IMR-90 (cell line): Measurements from ENCODE around the gene HDAC9. TPM values are rescaled to one million over a fixed set of nuclear protein-coding genes. Genes with fewer than 3 reads are reported as not detected.

Source experiments
- ATAC-seq: fragments of 200-7000 bp; cut with Tn5 transposase; 2 replicates; pipeline ENCODE4 v1.9.1; 2020; ENCODE audit warnings: low read depth, mild to moderate bottlenecking, moderate library complexity
- BruUV-seq: library from RNA; stranded (reverse); fragments of 400-500 nt; replicated peaks from 2 replicates; lab custom pipeline; 2021; lab: Mats Ljungman, UMichigan
- CTCF ChIA-PET: fragments of 300-600 bp; formaldehyde crosslinking; extraction: SDS; loops from one replicate; lab custom pipeline; 2021; ENCODE audit warnings: antibody characterized with exemption; lab: Yijun Ruan, JAX
- POLR2A ChIA-PET: fragments of 300-600 bp; sonication (Branson Sonifier 250); formaldehyde crosslinking; loops from one replicate; lab custom pipeline; 2022; ENCODE audit warnings: antibody characterized with exemption; ENCODE audit not compliant: unreplicated experiment; lab: Charles Lee
- DNase-seq: peaks from one replicate; pipeline ENCODE4 v3.0.0; 2013
- H2AFZ ChIP-seq: replicated peaks from 2 replicates; pipeline ENCODE3; 2013; ENCODE audit warnings: low read length, mild to moderate bottlenecking; ENCODE audit not compliant: poor library complexity
- H2AK5ac ChIP-seq: 2 replicates; pipeline ENCODE4 v1.6.1; 2013; ENCODE audit warnings: low read depth, low read length, inconsistent platforms
- H2AK9ac ChIP-seq: replicated peaks from 2 replicates; pipeline ENCODE3; 2013; ENCODE audit warnings: mild to moderate bottlenecking, low read depth, low read length, moderate library complexity; ENCODE audit not compliant: poor library complexity
- H2BK120ac ChIP-seq: 2 replicates; pipeline ENCODE4 v1.6.1; 2013; ENCODE audit warnings: low read depth, low read length, inconsistent platforms
- H2BK15ac ChIP-seq: 3 replicates; pipeline ENCODE4 v1.6.1; 2013; ENCODE audit warnings: low read depth, low read length, inconsistent platforms
- H2BK20ac ChIP-seq: 2 replicates; pipeline ENCODE4 v1.6.1; 2013; ENCODE audit warnings: low read depth, mild to moderate bottlenecking, inconsistent platforms, low read length, moderate library complexity
- H2BK5ac ChIP-seq: 2 replicates; pipeline ENCODE4 v1.6.1; 2013; ENCODE audit warnings: mild to moderate bottlenecking, low read depth, low read length, inconsistent platforms; ENCODE audit not compliant: poor library complexity, severe bottlenecking
- H3K14ac ChIP-seq: replicated peaks from 2 replicates; pipeline ENCODE4 v1.6.1; 2013; ENCODE audit warnings: low read depth, low read length, inconsistent platforms
- H3K18ac ChIP-seq: 2 replicates; pipeline ENCODE4 v1.6.1; 2013; ENCODE audit warnings: low read depth, low read length, control low read depth
- H3K23ac ChIP-seq: 2 replicates; pipeline ENCODE4 v1.6.1; 2013; ENCODE audit warnings: low read depth, low read length, inconsistent platforms
- H3K27ac ChIP-seq: 2 replicates; pipeline ENCODE4 v1.5.1; 2013; ENCODE audit warnings: mild to moderate bottlenecking, control low read depth, low read length; ENCODE audit not compliant: insufficient read depth
- H3K27me3 ChIP-seq: 2 replicates; pipeline ENCODE4 v1.6.1; 2013; ENCODE audit warnings: low read length; ENCODE audit not compliant: control insufficient read depth, insufficient read depth
- H3K36me3 ChIP-seq: 2 replicates; pipeline ENCODE4 v1.6.1; 2013; ENCODE audit warnings: low read length, mixed read lengths; ENCODE audit not compliant: control insufficient read depth, insufficient read depth
- H3K4ac ChIP-seq: 2 replicates; pipeline ENCODE4 v1.6.1; 2013; ENCODE audit warnings: low read depth, low read length, inconsistent platforms
- H3K4me1 ChIP-seq: 2 replicates; pipeline ENCODE4 v1.6.1; 2013; ENCODE audit warnings: low read length, mixed read lengths; ENCODE audit not compliant: control insufficient read depth, insufficient read depth
- H3K4me2 ChIP-seq: 2 replicates; pipeline ENCODE4 v1.6.1; 2013; ENCODE audit warnings: low read depth, mild to moderate bottlenecking, control low read depth, low read length, moderate library complexity
- H3K4me3 ChIP-seq: 2 replicates; pipeline ENCODE4 v1.5.1; 2013; ENCODE audit warnings: low read depth, mild to moderate bottlenecking, control low read depth, low read length, moderate library complexity; ENCODE audit not compliant: insufficient read depth
- H3K56ac ChIP-seq: 2 replicates; pipeline ENCODE4 v1.6.1; 2013; ENCODE audit warnings: low read length, inconsistent platforms; ENCODE audit not compliant: insufficient read depth; ENCODE audit errors: extremely low read depth
- H3K79me1 ChIP-seq, 2 experiments: 2 replicates each; pipeline ENCODE4 v1.6.1; 2013; ENCODE audit warnings: low read length in 2 of 2, inconsistent platforms in 1 of 2, low read depth in 1 of 2
- H3K9ac ChIP-seq: 2 replicates; pipeline ENCODE4 v1.6.1; 2013; ENCODE audit warnings: low read depth, low read length, control low read depth
- H3K9me1 ChIP-seq: 2 replicates; pipeline ENCODE4 v1.6.1; 2013; ENCODE audit warnings: low read length, inconsistent platforms; ENCODE audit not compliant: insufficient read depth
- H3K9me3 ChIP-seq: 2 replicates; pipeline ENCODE4 v1.6.1; 2013; ENCODE audit warnings: low read length; ENCODE audit not compliant: control insufficient read depth, insufficient read depth
- H4K20me1 ChIP-seq: 2 replicates; pipeline ENCODE4 v1.6.1; 2013; ENCODE audit warnings: low read length, inconsistent platforms; ENCODE audit not compliant: insufficient read depth
- H4K5ac ChIP-seq: 2 replicates; pipeline ENCODE4 v1.6.1; 2013; ENCODE audit warnings: mild to moderate bottlenecking, low read depth, low read length, control low read depth
- H4K8ac ChIP-seq, 2 experiments: 2 replicates each; pipeline ENCODE4 v1.6.1; 2013; ENCODE audit warnings: low read depth in 2 of 2, low read length in 2 of 2, control low read depth in 1 of 2, inconsistent platforms in 1 of 2
- H4K91ac ChIP-seq: 2 replicates; pipeline ENCODE4 v1.6.1; 2013; ENCODE audit warnings: low read depth, low read length, inconsistent platforms; ENCODE audit not compliant: insufficient read depth
- BHLHE40 ChIP-seq: fragments of 150-350 bp; IDR thresholded peaks from 2 replicates; pipeline ENCODE4 v1.6.1; 2016; ENCODE audit warnings: mild to moderate bottlenecking, low read depth, low read length
- FOS ChIP-seq: fragments of 150-350 bp; IDR thresholded peaks from 2 replicates; pipeline ENCODE4 v1.6.1; 2016; ENCODE audit warnings: low read depth, low read length
- MAFK ChIP-seq: IDR thresholded peaks from 2 replicates; pipeline ENCODE4 v1.6.1; 2012; ENCODE audit warnings: low read depth, low read length, improper control_type of control experiment
- MAZ ChIP-seq: IDR thresholded peaks from 2 replicates; pipeline ENCODE4 v1.6.1; 2012; ENCODE audit warnings: low read depth, mild to moderate bottlenecking, low read length, improper control_type of control experiment, moderate library complexity, borderline replicate concordance
- MXI1 ChIP-seq: IDR thresholded peaks from 2 replicates; pipeline ENCODE4 v1.6.1; 2012; ENCODE audit warnings: low read depth, mild to moderate bottlenecking, low read length, moderate library complexity, borderline replicate concordance
- NFE2L2 ChIP-seq: fragments of 150-350 bp; IDR thresholded peaks from 2 replicates; pipeline ENCODE4 v1.6.1; 2016; ENCODE audit warnings: low read depth, mild to moderate bottlenecking, low read length
- POLR2A ChIP-seq: IDR thresholded peaks from 2 replicates; pipeline ENCODE4 v1.6.1; 2012; ENCODE audit warnings: mild to moderate bottlenecking, low read depth, low read length
- RCOR1 ChIP-seq: IDR thresholded peaks from 2 replicates; pipeline ENCODE4 v1.6.1; 2012; ENCODE audit warnings: mild to moderate bottlenecking, low read length, improper control_type of control experiment; ENCODE audit not compliant: insufficient replicate concordance
- SMC3 ChIP-seq: fragments of 150-350 bp; IDR thresholded peaks from 2 replicates; pipeline ENCODE4 v1.6.1; 2016; ENCODE audit warnings: low read depth, mild to moderate bottlenecking, antibody characterized with exemption, low read length, moderate library complexity
- WGBS, 2 experiments: methylation state at CpG; one replicate each; pipeline versions ENCODE4 v1.1.5 to v1.1.7; 2013; ENCODE audit warnings: missing lambda C conversion rate in 2 of 2; ENCODE audit not compliant: insufficient read length in 1 of 2; ENCODE audit errors: extremely low coverage in 2 of 2; 5-methylcytosine and 5-hydroxymethylcytosine counted together
- dilution Hi-C: fragments of 300-500 bp; cut with HindIII; formaldehyde crosslinking; loops from one replicate; pipeline ENCODE4 v1.14.3; 2018; ENCODE audit warnings: low sequenced_read_pairs; ENCODE audit not compliant: unreplicated experiment
- in situ Hi-C: fragments of 300-500 bp; cut with MboI; formaldehyde crosslinking; loops from 3 replicates; pipeline ENCODE4 v1.14.3; 2019; ENCODE audit warnings: low sequenced_read_pairs, inconsistent platforms, mixed read lengths
- intact Hi-C: fragments of 100-400 bp; cut with micrococcal nuclease; formaldehyde crosslinking; loops from 2 replicates; pipeline ENCODE4 v1.10.0; 2022
- polyA plus RNA-seq, 3 experiments: library from polyadenylated mRNA; depleted of rRNA; stranded (reverse); fragments of >200 nt; gene quantifications; 2 replicates each; pipeline ENCODE4 v1.2.3, GENCODE V29; 2012; ENCODE audit warnings: low replicate concordance in 1 of 3
- total RNA-seq: library from RNA; depleted of rRNA; stranded (reverse); fragments of >200 nt; gene quantifications from 2 replicates; pipeline ENCODE4 v1.2.3, GENCODE V29; 2012
- TF ChIP-seq, protein P1 (sequence below): fragments of 150-350 bp; IDR thresholded peaks from 2 replicates; pipeline ENCODE4 v1.6.1; 2017; ENCODE audit warnings: mild to moderate bottlenecking, antibody characterized with exemption, low read length, low read depth

HDAC9 gene
- total and polyA plus RNA-seq, 2 of the 4 experiments (the other 2 are of a cell fraction): 4.3 to 24.7 TPM

DNA sequence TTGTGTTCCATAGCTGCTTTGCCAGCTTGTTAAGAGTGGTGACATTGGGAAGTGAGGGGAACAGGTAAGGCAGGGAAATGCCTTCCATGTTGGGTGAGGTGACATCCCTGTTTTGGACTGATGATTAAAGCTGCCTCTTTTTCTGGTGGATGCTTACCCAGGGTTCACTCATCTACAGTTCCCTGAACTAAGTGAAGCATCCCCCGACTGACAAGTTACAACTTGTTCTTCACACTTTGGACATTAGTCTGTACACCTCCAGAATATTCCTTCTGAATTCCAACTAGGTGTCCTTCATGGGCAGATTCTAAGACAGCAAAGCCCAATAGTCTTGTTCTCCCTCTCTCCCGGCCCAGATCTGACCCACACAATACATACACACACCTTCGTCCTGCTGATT, 63.4 kb downstream of the HDAC9 start:
- H3K36me3 ChIP-seq: no peaks in the 10 kb centered on the region
- H3K9ac ChIP-seq: no peak overlapping the region
- H3K9me3 ChIP-seq: no peaks in the 10 kb centered on the region
- no peak overlapping the region; the same call in 1 of the 2 replicates for H3K23ac ChIP-seq
- ATAC-seq: no peak
- H3K56ac ChIP-seq: no peak overlapping the region
- 100% methylated on average over 1 of the region's 3 CpGs; no CpG with 5 or more reads in 1 of the 2 experiments for WGBS, 2 experiments
- H2BK15ac ChIP-seq: peak overlapping the region; percentile 21; the same call in 1 of the 3 replicates
- ChIA-PET CTCF (no interaction called here), POLR2A (no interaction called here)
- intact Hi-C loops (loop anchor here (10.0 kb wide), 1 partner anchor 1234 kb away; no protein-coding TSS in a partner anchor), in situ Hi-C loops (loop anchor here (25.0 kb wide), 1 partner anchor 872 kb away; no protein-coding TSS in a partner anchor), dilution Hi-C loops (no loop called here)
- no peak overlapping the region for H3K27ac ChIP-seq
- H3K27me3 ChIP-seq: no peaks in the 10 kb centered on the region
- H2BK5ac ChIP-seq: no peak overlapping the region
- peaks cover 8% of the 10 kb centered on the region; the same call in 1 of the 2 replicates for H3K9me1 ChIP-seq
- no peak overlapping the region for H2AFZ ChIP-seq
- no peak for TF ChIP-seq MAFK
- TF ChIP-seq FOS: no peak
- TF ChIP-seq, protein P1, sequence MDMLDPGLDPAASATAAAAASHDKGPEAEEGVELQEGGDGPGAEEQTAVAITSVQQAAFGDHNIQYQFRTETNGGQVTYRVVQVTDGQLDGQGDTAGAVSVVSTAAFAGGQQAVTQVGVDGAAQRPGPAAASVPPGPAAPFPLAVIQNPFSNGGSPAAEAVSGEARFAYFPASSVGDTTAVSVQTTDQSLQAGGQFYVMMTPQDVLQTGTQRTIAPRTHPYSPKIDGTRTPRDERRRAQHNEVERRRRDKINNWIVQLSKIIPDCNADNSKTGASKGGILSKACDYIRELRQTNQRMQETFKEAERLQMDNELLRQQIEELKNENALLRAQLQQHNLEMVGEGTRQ: no peak
- no peak for TF ChIP-seq MAZ
- TF ChIP-seq RCOR1: no peak
- no peak for TF ChIP-seq POLR2A
- no peak for TF ChIP-seq NFE2L2
- no peak for TF ChIP-seq SMC3
- no peak for TF ChIP-seq MXI1
- no peak for TF ChIP-seq BHLHE40
- no peak overlapping the region for H4K8ac ChIP-seq
- H4K5ac ChIP-seq: no peak overlapping the region
- peak overlapping the region; percentile 57; the same call in 1 of the 2 replicates for H2BK20ac ChIP-seq
- H3K4me3 ChIP-seq: no peak overlapping the region
- peaks cover 3% of the 10 kb centered on the region; the same call in 1 of the 2 replicates for H3K4me1 ChIP-seq
- H3K18ac ChIP-seq: no peak overlapping the region
- no peak overlapping the region for H4K91ac ChIP-seq
- H2AK9ac ChIP-seq: no peak overlapping the region
- no TSS peak for BruUV-seq
- no peak overlapping the region for H3K4me2 ChIP-seq
- no peak for DNase-seq
- H3K4ac ChIP-seq: no peak overlapping the region
- H2AK5ac ChIP-seq: peak overlapping the region; percentile 12; the same call in 1 of the 2 replicates
- H3K79me1 ChIP-seq: 0 out of 4 replicates have a peak, but pooled peaks cover 0 to 8% of the 10 kb centered on the region in 2 experiments
- no peaks in the 10 kb centered on the region for H4K20me1 ChIP-seq
- H2BK120ac ChIP-seq: peak overlapping the region; percentile 22; the same call in 1 of the 2 replicates
- H3K14ac ChIP-seq: peak overlapping the region; percentile 68
